GM12873 (cell line): ENCODE measurements around the gene APOBEC3C.

Experiments
- CTCF ChIP-seq: IDR thresholded peaks from 2 replicates; pipeline ENCODE4 v1.5.1; 2012; ENCODE audit warnings: low read depth, mild to moderate bottlenecking, moderate library complexity, low read length, control low read depth; ENCODE audit not compliant: insufficient read depth; ENCODE audit errors: missing control alignments

Gene APOBEC3C

GRCh38 chr22:38967451-38968450 lies 46.3 kb upstream of the APOBEC3C start:
- no peak for TF ChIP-seq CTCF

- TF ChIP-seq CTCF: no peak
These were observed 45.3 kb upstream of the APOBEC3C start for GRCh38 chr22:38968801-38969200.

- no peak for TF ChIP-seq CTCF
These were observed 43.5 kb upstream of the APOBEC3C start for GRCh38 chr22:38970551-38970950.

GRCh38 chr22:38971202-38971601 lies 42.9 kb upstream of the APOBEC3C start:
- no peak for TF ChIP-seq CTCF

GRCh38 chr22:38971791-38972190 lies 42.3 kb upstream of the APOBEC3C start:
- no peak for TF ChIP-seq CTCF

- no peak for TF ChIP-seq CTCF
These were observed 41.5 kb upstream of the APOBEC3C start for GRCh38 chr22:38972558-38972957.

GRCh38 chr22:38973289-38974169 lies 40.5 kb upstream of the APOBEC3C start:
- peak; percentile 80 for TF ChIP-seq CTCF
